ENCODE results near the gene CARD9. TPM values are rescaled to one million over a fixed set of nuclear protein-coding genes. Genes with fewer than 3 reads are reported as not detected.

Gene CARD9, protein sequence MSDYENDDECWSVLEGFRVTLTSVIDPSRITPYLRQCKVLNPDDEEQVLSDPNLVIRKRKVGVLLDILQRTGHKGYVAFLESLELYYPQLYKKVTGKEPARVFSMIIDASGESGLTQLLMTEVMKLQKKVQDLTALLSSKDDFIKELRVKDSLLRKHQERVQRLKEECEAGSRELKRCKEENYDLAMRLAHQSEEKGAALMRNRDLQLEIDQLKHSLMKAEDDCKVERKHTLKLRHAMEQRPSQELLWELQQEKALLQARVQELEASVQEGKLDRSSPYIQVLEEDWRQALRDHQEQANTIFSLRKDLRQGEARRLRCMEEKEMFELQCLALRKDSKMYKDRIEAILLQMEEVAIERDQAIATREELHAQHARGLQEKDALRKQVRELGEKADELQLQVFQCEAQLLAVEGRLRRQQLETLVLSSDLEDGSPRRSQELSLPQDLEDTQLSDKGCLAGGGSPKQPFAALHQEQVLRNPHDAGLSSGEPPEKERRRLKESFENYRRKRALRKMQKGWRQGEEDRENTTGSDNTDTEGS
- total RNA-seq (2021; fragmentation: NEBNext Ultra II Directional; extraction: Animal tissue kit (Norgen Biotek cat#: 25700)) (0.88 and 1.1 TPM in 2 replicates), polyA plus RNA-seq (2011; rRNA removed) (0.13 and 0.15 TPM in 2 replicates), polyA minus RNA-seq (2011; rRNA and poly(A)+ RNA removed) (0.07 TPM in 1 of 2 replicates, not detected in the other)
- 0.26 TPM for polyA plus RNA-seq (2011; cell fraction: cytosol; rRNA removed)
- 1.7 TPM for polyA plus RNA-seq (2011; cell fraction: nucleus; rRNA removed)
- 0.57 to 0.92 TPM (median 0.67 TPM) in 4 replicates for polyA plus RNA-seq (2012, experiment 1 of 2)
- polyA plus RNA-seq (2012, experiment 2 of 2), result 0.22 TPM
- 0.10 TPM for polyA plus RNA-seq (2013, experiment 1 of 2)
- polyA plus RNA-seq (2013, experiment 2 of 2), result 0.17 TPM
- polyA minus RNA-seq (2011; cell fraction: cytosol; rRNA and poly(A)+ RNA removed), result not detected
- polyA minus RNA-seq (2011; cell fraction: nucleus; rRNA and poly(A)+ RNA removed), result 0.90 TPM
- long read RNA-seq, experiment 1, result 0 reads
- long read RNA-seq, experiment 2, result 0 reads

DNA sequence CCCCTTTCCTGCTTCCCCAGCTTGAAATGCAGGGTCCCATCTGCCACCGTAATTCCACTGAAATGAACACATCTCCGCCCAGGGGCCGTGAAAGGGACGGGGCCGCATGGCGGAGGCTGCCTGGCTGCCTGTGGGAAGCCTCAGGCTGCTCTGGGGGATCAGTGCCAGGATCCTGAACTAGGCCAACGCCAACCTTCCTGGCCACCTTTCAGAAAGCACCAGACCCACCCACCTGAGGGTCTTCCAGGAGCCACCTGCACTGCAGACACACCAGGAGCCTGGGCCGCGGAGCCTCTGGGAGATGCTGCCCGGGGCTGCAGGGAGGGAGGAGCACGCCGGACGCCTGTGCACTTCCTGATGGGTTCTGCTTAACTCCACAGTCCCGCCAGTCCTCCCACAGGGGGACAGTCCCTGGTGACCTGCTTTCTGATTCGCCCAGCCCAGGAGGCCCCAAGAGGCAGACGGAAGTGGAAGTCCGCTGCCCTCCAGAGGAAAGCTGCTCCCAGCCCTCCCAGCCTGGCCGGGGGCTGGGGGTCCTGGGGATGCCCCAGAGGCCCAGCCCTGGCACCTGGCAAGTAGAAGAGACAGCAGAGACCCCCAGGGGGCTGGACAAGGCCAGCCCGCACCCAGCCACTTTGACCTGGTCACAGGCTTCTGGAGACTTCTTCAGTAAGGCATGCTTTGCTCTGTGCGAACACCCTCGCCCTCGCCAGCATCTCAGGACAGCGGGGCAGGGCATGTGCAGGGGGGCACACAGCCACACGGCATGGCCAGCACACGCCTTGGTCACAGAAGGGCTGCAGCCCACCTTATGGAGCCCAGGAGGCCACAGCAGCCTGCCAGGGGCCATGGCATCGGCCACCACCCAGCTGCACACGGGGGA, at the start of gene CARD9:
CARD9 (minus strand) TSS at position 370 of the 883 bp plus-strand sequence. CDS start 1,591 bp downstream, outside the sequence.
- H3K4me3 ChIP-seq (ENCODE audit: extremely low read depth in 1 of 4, insufficient read depth in 2 of 4, low read depth in 3 of 4, low read length in 4 of 4), result no peak within 1 kb of the TSS
- no peak within 1 kb of the TSS for H3K18ac ChIP-seq (ENCODE audit: extremely low read depth, low read length)
- no peaks in the 10 kb centered on the region for H3K79me1 ChIP-seq (ENCODE audit: low read depth, low read length)
- no peak within 1 kb of the TSS for H2BK15ac ChIP-seq (ENCODE audit: low read length)
- H3K4ac ChIP-seq (replicated peaks; ENCODE audit: insufficient read length, low read depth, low read length), result no peak within 1 kb of the TSS
- peaks cover 0 to 5% (median 0%) of the 10 kb centered on the region in 4 experiments; a peak in 4 of 8 replicates for H3K36me3 ChIP-seq (ENCODE audit: control insufficient read depth in 2 of 4, insufficient read depth in 4 of 4, low read length in 3 of 4)
- H2BK120ac ChIP-seq (replicated peaks; ENCODE audit: low read depth, low read length), result no peak within 1 kb of the TSS
- peak within 1 kb of the TSS; percentile 57; the same call in 1 of the 2 replicates for H4K8ac ChIP-seq (ENCODE audit: extremely low read depth, insufficient read depth, low read length)
- DNase-seq (ENCODE audit: low read depth in 1 of 2, low spot score in 2 of 2) (no peak), FAIRE-seq (no peak)
- TF ChIP-seq RAD21 (IDR thresholded peaks at IDR 0.05 in 1 of 2, conservative IDR thresholded peaks at IDR 0.05 in 1 of 2; ENCODE audit: low read depth in 2 of 2, low read length in 2 of 2), result peak in 1 of 2 experiments; percentile 11; a peak in 1 of 4 replicates
- no peak for TF ChIP-seq TEAD4 (IDR thresholded peaks at IDR 0.05; ENCODE audit: low read depth, low read length)
- no peaks in the 10 kb centered on the region for H3K4me1 ChIP-seq (replicated peaks in 1 of 4; ENCODE audit: control insufficient read depth in 3 of 4, insufficient read depth in 4 of 4, low read length in 3 of 4)
- H4K20me1 ChIP-seq (replicated peaks in 1 of 2; ENCODE audit: control insufficient read depth in 1 of 2, insufficient read depth in 2 of 2, low read length in 2 of 2), result peaks cover 5 to 8% of the 10 kb centered on the region in 2 experiments
- H4K5ac ChIP-seq (ENCODE audit: insufficient read length, low read depth, low read length), result no peak within 1 kb of the TSS
- H2AFZ ChIP-seq (ENCODE audit: low read length), result no peak within 1 kb of the TSS
- H3K56ac ChIP-seq (replicated peaks; ENCODE audit: insufficient read length, low read depth, low read length), result peak within 1 kb of the TSS; percentile 23
- 91% methylated on average over 23 of the region's 27 CpGs; no CpG with 5 or more reads in 1 of the 2 experiments for WGBS, 2 experiments (ENCODE audit: extremely low coverage in 1 of 2, insufficient coverage in 1 of 2, insufficient read length in 1 of 2, insufficient replicate concordance in 2 of 2, low coverage in 1 of 2, low lambda C conversion rate in 2 of 2, missing lambda C conversion rate in 1 of 2)
- no peak within 1 kb of the TSS for H3K14ac ChIP-seq (ENCODE audit: insufficient read length)
- no peak within 1 kb of the TSS for H3K23ac ChIP-seq (ENCODE audit: insufficient read length)
- no peak within 1 kb of the TSS for H2BK20ac ChIP-seq (ENCODE audit: low read length)
- no peaks in the 10 kb centered on the region for H3K9me3 ChIP-seq (ENCODE audit: insufficient read depth in 2 of 2, low read depth in 1 of 2, low read length in 1 of 2)
- no peaks in the 10 kb centered on the region for H3K27me3 ChIP-seq (replicated peaks in 1 of 4; ENCODE audit: control insufficient read depth in 3 of 4, extremely low read depth in 1 of 4, insufficient read depth in 3 of 4, low read length in 3 of 4)
- H4K91ac ChIP-seq (replicated peaks; ENCODE audit: insufficient read length, low read length), result no peak within 1 kb of the TSS
- H3K79me2 ChIP-seq (ENCODE audit: control insufficient read depth in 1 of 2, insufficient read depth in 2 of 2, low read length in 2 of 2), result no peaks in the 10 kb centered on the region
- ChIA-PET POLR2A (ENCODE audit: partially characterized antibody) (interaction anchor here (0.9 to 7.2 kb wide), 15 partner anchors 7 to 131 kb away, joined by 3 to 43 read pairs (median 6); partner anchors contain the start of genes DNLZ and SNAPC4), CTCF (ENCODE audit: partially characterized antibody) (interaction anchor here (0.6 to 3.0 kb wide), 9 partner anchors 7 to 361 kb away, joined by 3 to 15 read pairs (median 3); partner anchors contain the start of gene DNLZ)
- no peak within 1 kb of the TSS for H2AK5ac ChIP-seq (ENCODE audit: low read depth, low read length)
- H2BK5ac ChIP-seq (ENCODE audit: low read depth, low read length), result no peak within 1 kb of the TSS; the same call in 1 of the 2 replicates
- H3K4me2 ChIP-seq (ENCODE audit: insufficient read depth in 1 of 2, low read depth in 2 of 2, low read length in 2 of 2), result no peak within 1 kb of the TSS
- H2BK12ac ChIP-seq (ENCODE audit: low read depth, low read length), result no peak within 1 kb of the TSS
- no peak within 1 kb of the TSS; the same call in 1 of the 2 replicates for H3K27ac ChIP-seq (ENCODE audit: low read depth, low read length)
- no peak within 1 kb of the TSS for H3K9ac ChIP-seq (replicated peaks in 1 of 4; ENCODE audit: extremely low read depth in 1 of 4, low read depth in 3 of 4, low read length in 3 of 4)
- H3K23me2 ChIP-seq (ENCODE audit: low read depth, low read length), result no peaks in the 10 kb centered on the region
